ENCODE results near the gene FSD2.
"Not testable (repeated sequence)": the region's sequence is repeated elsewhere in the genome, so short reads cannot be mapped to it uniquely, and the experiment has no call there.

The FSD2 gene

GRCh38 chr15:82829234-82829633 lies 23.4 kb upstream of the FSD2 start:
- DNase-seq = no peak

GRCh38 chr15:82828075-82828474 lies 22.2 kb upstream of the FSD2 start:
- DNase-seq = no peak

- no peak for DNase-seq
These were observed 17.2 kb upstream of the FSD2 start for GRCh38 chr15:82823049-82823448.

GRCh38 chr15:82821851-82822250 lies 16.0 kb upstream of the FSD2 start:
- DNase-seq = not testable (repeated sequence)

GRCh38 chr15:82821396-82821795 lies 15.5 kb upstream of the FSD2 start:
- not testable (repeated sequence) for DNase-seq

GRCh38 chr15:82820128-82820527 lies 14.3 kb upstream of the FSD2 start:
- DNase-seq = no peak

GRCh38 chr15:82812994-82813393 lies 7.1 kb upstream of the FSD2 start:
- DNase-seq = no peak

- DNase-seq = peak; percentile 91
These were observed 5.1 kb upstream of the FSD2 start for GRCh38 chr15:82810890-82811426.

- peak; percentile 24 for DNase-seq
These were observed 4.4 kb upstream of the FSD2 start for GRCh38 chr15:82810061-82810889.

GRCh38 chr15:82809308-82810060 lies 3.6 kb upstream of the FSD2 start, which contains the start of gene WHAMM:
WHAMM (plus strand) TSS chr15:82809628; CDS start chr15:82809727, 99 bp downstream.
- DNase-seq = peak; percentile 97

GRCh38 chr15:82808634-82809041 lies 2.8 kb upstream of the FSD2 start:
- no peak for DNase-seq

- DNase-seq = no peak
These were observed 2.2 kb upstream of the FSD2 start for GRCh38 chr15:82807920-82808633.

GRCh38 chr15:82804575-82804949 lies 1.3 kb downstream of the FSD2 start:
- DNase-seq = no peak

GRCh38 chr15:82803793-82804574 lies 1.9 kb downstream of the FSD2 start:
- no peak for DNase-seq

- DNase-seq = no peak
These were observed 3.4 kb downstream of the FSD2 start for GRCh38 chr15:82802497-82802896.

- no peak for DNase-seq
These were observed 6.6 kb downstream of the FSD2 start for GRCh38 chr15:82799183-82799841.

GRCh38 chr15:82798531-82799166 lies 7.2 kb downstream of the FSD2 start:
- DNase-seq = no peak

- no peak for DNase-seq
These were observed 7.8 kb downstream of the FSD2 start for GRCh38 chr15:82798104-82798503.

GRCh38 chr15:82793737-82794136 lies 12.1 kb downstream of the FSD2 start:
- no peak for DNase-seq

- no peak for DNase-seq
These were observed 13.8 kb downstream of the FSD2 start for GRCh38 chr15:82792068-82792467.

- no peak for DNase-seq
These were observed 15.5 kb downstream of the FSD2 start for GRCh38 chr15:82790321-82790720.

Data from CD4-positive, alpha-beta T cell treated with Interleukin-4 for 4 hours (primary cell).